ENCODE results near the gene DNAH17. TPM values are rescaled to one million over a fixed set of nuclear protein-coding genes. Genes with fewer than 3 reads are reported as not detected.
A peak's percentile ranks its signal among the peaks of the same experiment; 100 is the strongest.

DNAH17 gene
- total RNA-seq, 4 donors from 2014 or later, result under 0.01 TPM; not detected in 2

GRCh38 chr17:78499715-78500540, 77.3 kb downstream of the DNAH17 start:
- peaks cover 0 to 3% of the 10 kb centered on the region in 2 donors for H3K27me3 ChIP-seq
- H3K36me3 ChIP-seq, result no peaks in the 10 kb centered on the region
- 82% methylated on average over 12 to 21 of the region's 21 CpGs for WGBS, 2 donors
- TF ChIP-seq POLR2A (IDR thresholded peaks at IDR 0.05), result no peak
- no peak for TF ChIP-seq EP300 (IDR thresholded peaks at IDR 0.05)
- TF ChIP-seq CTCF (IDR thresholded peaks at IDR 0.05), result no peak
- no peaks in the 10 kb centered on the region for H3K9me3 ChIP-seq
- no peak overlapping the region for H3K27ac ChIP-seq
- H3K4me3 ChIP-seq, result no peak overlapping the region
- H3K4me1 ChIP-seq, result no peaks in the 10 kb centered on the region
- no peak for DNase-seq (ENCODE audit: low spot score in 2 of 2)

GRCh38 chr17:78498848-78499247, 78.3 kb downstream of the DNAH17 start:
- 58 to 61% methylated on average over 17 of the region's 17 CpGs for WGBS, 2 donors
- Histone ChIP-seq H3K4me3 (no peak overlapping the region), H3K4me1 (no peaks in the 10 kb centered on the region), H3K27me3 (peaks cover 0 to 10% of the 10 kb centered on the region in 2 donors), H3K9me3 (no peaks in the 10 kb centered on the region), H3K27ac (no peak overlapping the region), H3K36me3 (no peaks in the 10 kb centered on the region)
- TF ChIP-seq POLR2A (IDR thresholded peaks at IDR 0.05) (no peak), CTCF (IDR thresholded peaks at IDR 0.05) (no peak)
- DNase-seq (ENCODE audit: low spot score in 2 of 2), result no peak

- no peaks in the 10 kb centered on the region for H3K4me1 ChIP-seq
- no peak for TF ChIP-seq POLR2A (IDR thresholded peaks at IDR 0.05)
- no peak for TF ChIP-seq EP300 (IDR thresholded peaks at IDR 0.05)
- peak; percentile 40 to 82 (median 51) for TF ChIP-seq CTCF (IDR thresholded peaks at IDR 0.05)
- peak; percentile 35 to 62 for DNase-seq (ENCODE audit: low spot score in 2 of 2)
- H3K36me3 ChIP-seq, result no peaks in the 10 kb centered on the region
- H3K27ac ChIP-seq, result no peak overlapping the region
- H3K4me3 ChIP-seq, result no peak overlapping the region
- WGBS, 2 donors, result 31 to 39% methylated on average over 9 to 10 of the region's 10 CpGs
- no peaks in the 10 kb centered on the region for H3K9me3 ChIP-seq
- peaks cover 0 to 10% of the 10 kb centered on the region in 2 donors for H3K27me3 ChIP-seq
Observed at GRCh38 chr17:78497115-78497540, 80.1 kb downstream of the DNAH17 start.

- no peak overlapping the region for H3K27ac ChIP-seq
Observed at GRCh38 chr17:78496311-78496710, 80.9 kb downstream of the DNAH17 start.

More at GRCh38 chr17:78496311-78496710, 80.9 kb downstream of the DNAH17 start:
- H3K4me1 ChIP-seq, result no peaks in the 10 kb centered on the region
- no peaks in the 10 kb centered on the region for H3K36me3 ChIP-seq
- no peaks in the 10 kb centered on the region for H3K9me3 ChIP-seq
- H3K27me3 ChIP-seq, result peaks cover 0 to 10% of the 10 kb centered on the region in 2 donors
- H3K4me3 ChIP-seq, result no peak overlapping the region
- DNase-seq (ENCODE audit: low spot score in 2 of 2), result no peak
- WGBS, 2 donors, result 35 to 49% methylated on average over 6 of the region's 6 CpGs
- TF ChIP-seq EP300 (IDR thresholded peaks at IDR 0.05), result no peak
- TF ChIP-seq CTCF (IDR thresholded peaks at IDR 0.05), result no peak
- no peak for TF ChIP-seq POLR2A (IDR thresholded peaks at IDR 0.05)
